Measurements from ENCODE around the gene RPL5. TPM values are rescaled to one million over a fixed set of nuclear protein-coding genes. Genes with fewer than 3 reads are reported as not detected.

The RPL5 gene
- total and polyA plus RNA-seq, 9 of the 15 experiments (the other 6 are each of a cell fraction or from before 2014, with no cell fraction given) = 1,467 to 4,252 (median 2,454) TPM

DNA sequence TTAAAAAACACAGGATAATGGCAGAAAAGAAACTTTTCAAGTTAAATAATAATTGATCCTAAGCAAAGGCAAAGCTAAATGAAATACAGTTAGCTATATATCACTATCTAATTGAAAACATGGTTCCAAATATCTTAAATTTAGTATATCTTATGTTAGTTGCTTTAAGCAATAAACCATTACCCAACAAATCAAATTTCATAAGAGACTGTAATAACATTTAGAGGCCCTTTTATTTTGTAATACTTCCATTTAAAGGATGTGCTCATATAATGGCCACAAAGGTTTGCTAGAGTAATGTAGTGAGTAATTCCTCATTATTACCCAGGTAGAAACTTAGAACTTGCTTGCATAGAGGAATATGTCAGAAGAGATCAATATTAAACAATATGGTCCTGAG lies 32.3 kb downstream of the RPL5 start (continued):
- TF ChIP-seq FUS (optimal IDR thresholded peaks at IDR 0.05; ENCODE audit: low read depth, low read length) = no peak
- no peak for TF ChIP-seq KLF6 (CRISPR knock-in tag; IDR thresholded peaks at IDR 0.05; ENCODE audit: borderline replicate concordance)
- TF ChIP-seq, protein P1, sequence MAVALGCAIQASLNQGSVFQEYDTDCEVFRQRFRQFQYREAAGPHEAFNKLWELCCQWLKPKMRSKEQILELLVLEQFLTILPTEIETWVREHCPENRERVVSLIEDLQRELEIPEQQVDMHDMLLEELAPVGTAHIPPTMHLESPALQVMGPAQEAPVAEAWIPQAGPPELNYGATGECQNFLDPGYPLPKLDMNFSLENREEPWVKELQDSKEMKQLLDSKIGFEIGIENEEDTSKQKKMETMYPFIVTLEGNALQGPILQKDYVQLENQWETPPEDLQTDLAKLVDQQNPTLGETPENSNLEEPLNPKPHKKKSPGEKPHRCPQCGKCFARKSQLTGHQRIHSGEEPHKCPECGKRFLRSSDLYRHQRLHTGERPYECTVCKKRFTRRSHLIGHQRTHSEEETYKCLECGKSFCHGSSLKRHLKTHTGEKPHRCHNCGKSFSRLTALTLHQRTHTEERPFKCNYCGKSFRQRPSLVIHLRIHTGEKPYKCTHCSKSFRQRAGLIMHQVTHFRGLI (CRISPR knock-in tag; IDR thresholded peaks at IDR 0.05) = no peak

DNA sequence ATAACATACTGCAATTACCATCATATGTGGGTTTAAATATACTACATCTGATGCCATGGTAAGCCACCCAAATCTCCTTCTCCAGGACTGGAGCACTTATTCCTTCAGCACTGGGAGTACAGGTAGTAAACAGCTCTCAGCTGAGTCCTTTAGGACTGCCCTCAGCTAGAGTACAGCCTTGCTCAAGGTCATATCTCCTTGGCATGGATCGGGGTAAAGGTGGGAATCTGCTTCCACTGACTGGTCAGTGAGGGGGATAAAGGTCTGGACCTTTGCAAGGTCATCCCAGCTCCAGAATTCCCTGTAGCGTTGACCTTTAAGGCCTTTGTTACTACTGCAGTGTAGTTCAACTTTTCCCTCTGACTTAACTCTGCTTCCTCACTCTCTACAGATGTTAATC lies 38.8 kb downstream of the RPL5 start:
- no peak for DNase-seq (ENCODE audit: extremely low read depth in 1 of 4, low spot score in 3 of 4)
- BruUV-seq (replicated peaks) = no TSS peak
- 15% methylated on average over 2 of the region's 2 CpGs for WGBS (ENCODE audit: insufficient coverage, low coverage, missing lambda C conversion rate)
- ChIA-PET POLR2A (interaction anchor here (0.7 kb wide), 1 partner anchor 123 kb away, joined by 4 read pairs; no protein-coding TSS in a partner anchor), CTCF (ENCODE audit: low intra/inter-chr PET ratio) (no interaction called here)
- in situ Hi-C loops (cut with MboI) = loop anchor here (25.0 kb wide), 1 partner anchor 992 kb away; no protein-coding TSS in a partner anchor
- intact Hi-C loops (cut with micrococcal nuclease) = no loop called here
- H3K79me2 ChIP-seq (ENCODE audit: control insufficient read depth, insufficient read depth, low read length) = no peaks in the 10 kb centered on the region
- no peak for FAIRE-seq
- no peak overlapping the region for H3K27ac ChIP-seq (ENCODE audit: extremely low read depth, low read depth, low read length)
- no peak overlapping the region for H3K4me2 ChIP-seq (ENCODE audit: insufficient read depth, low read length)
- no peak for ATAC-seq
- no peak overlapping the region for H3K9ac ChIP-seq (ENCODE audit: insufficient read depth in 1 of 2, low read depth in 2 of 2, low read length in 2 of 2)
- H3K4me3 ChIP-seq = no peak overlapping the region
- no peaks in the 10 kb centered on the region for H3K9me1 ChIP-seq (ENCODE audit: control insufficient read depth, insufficient read depth, low read length)
- no peaks in the 10 kb centered on the region for H3K27me3 ChIP-seq (ENCODE audit: control insufficient read depth in 2 of 2, insufficient read depth in 2 of 2, low read length in 2 of 2)
- H3K36me3 ChIP-seq (ENCODE audit: control insufficient read depth, insufficient read depth, low read length) = no peaks in the 10 kb centered on the region
- no peaks in the 10 kb centered on the region for H4K20me1 ChIP-seq (replicated peaks; ENCODE audit: control insufficient read depth, insufficient read depth, low read length)
- H3K9me3 ChIP-seq (replicated peaks; ENCODE audit: control insufficient read depth, insufficient read depth, low read depth, low read length) = no peaks in the 10 kb centered on the region
- no peak for TF ChIP-seq CCNT2 (IDR thresholded peaks at IDR 0.05; ENCODE audit: borderline replicate concordance, extremely low read depth, insufficient read length, low read depth, low read length)
- TF ChIP-seq, protein P2, sequence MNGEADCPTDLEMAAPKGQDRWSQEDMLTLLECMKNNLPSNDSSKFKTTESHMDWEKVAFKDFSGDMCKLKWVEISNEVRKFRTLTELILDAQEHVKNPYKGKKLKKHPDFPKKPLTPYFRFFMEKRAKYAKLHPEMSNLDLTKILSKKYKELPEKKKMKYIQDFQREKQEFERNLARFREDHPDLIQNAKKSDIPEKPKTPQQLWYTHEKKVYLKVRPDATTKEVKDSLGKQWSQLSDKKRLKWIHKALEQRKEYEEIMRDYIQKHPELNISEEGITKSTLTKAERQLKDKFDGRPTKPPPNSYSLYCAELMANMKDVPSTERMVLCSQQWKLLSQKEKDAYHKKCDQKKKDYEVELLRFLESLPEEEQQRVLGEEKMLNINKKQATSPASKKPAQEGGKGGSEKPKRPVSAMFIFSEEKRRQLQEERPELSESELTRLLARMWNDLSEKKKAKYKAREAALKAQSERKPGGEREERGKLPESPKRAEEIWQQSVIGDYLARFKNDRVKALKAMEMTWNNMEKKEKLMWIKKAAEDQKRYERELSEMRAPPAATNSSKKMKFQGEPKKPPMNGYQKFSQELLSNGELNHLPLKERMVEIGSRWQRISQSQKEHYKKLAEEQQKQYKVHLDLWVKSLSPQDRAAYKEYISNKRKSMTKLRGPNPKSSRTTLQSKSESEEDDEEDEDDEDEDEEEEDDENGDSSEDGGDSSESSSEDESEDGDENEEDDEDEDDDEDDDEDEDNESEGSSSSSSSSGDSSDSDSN (IDR thresholded peaks at IDR 0.05; ENCODE audit: borderline replicate concordance in 1 of 2, low read depth in 2 of 2, low read length in 2 of 2) = no peak
- TF ChIP-seq, protein P3, sequence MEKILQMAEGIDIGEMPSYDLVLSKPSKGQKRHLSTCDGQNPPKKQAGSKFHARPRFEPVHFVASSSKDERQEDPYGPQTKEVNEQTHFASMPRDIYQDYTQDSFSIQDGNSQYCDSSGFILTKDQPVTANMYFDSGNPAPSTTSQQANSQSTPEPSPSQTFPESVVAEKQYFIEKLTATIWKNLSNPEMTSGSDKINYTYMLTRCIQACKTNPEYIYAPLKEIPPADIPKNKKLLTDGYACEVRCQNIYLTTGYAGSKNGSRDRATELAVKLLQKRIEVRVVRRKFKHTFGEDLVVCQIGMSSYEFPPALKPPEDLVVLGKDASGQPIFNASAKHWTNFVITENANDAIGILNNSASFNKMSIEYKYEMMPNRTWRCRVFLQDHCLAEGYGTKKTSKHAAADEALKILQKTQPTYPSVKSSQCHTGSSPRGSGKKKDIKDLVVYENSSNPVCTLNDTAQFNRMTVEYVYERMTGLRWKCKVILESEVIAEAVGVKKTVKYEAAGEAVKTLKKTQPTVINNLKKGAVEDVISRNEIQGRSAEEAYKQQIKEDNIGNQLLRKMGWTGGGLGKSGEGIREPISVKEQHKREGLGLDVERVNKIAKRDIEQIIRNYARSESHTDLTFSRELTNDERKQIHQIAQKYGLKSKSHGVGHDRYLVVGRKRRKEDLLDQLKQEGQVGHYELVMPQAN (IDR thresholded peaks at IDR 0.05; ENCODE audit: borderline replicate concordance) = no peak
- TF ChIP-seq SRSF3 (IDR thresholded peaks at IDR 0.05; ENCODE audit: insufficient read depth, low read length) = no peak
- TF ChIP-seq SETDB1 (IDR thresholded peaks at IDR 0.05; ENCODE audit: low read length) = no peak
- TF ChIP-seq FOXM1 (IDR thresholded peaks at IDR 0.05; ENCODE audit: low read depth) = no peak
- no peak for TF ChIP-seq FOXM1 (CRISPR knock-in tag; IDR thresholded peaks at IDR 0.05; ENCODE audit: low read depth)
- TF ChIP-seq RFX5 (IDR thresholded peaks at IDR 0.05; ENCODE audit: low read depth, low read length) = no peak
- no peak for TF ChIP-seq NCOA4 (IDR thresholded peaks at IDR 0.05; ENCODE audit: partially characterized antibody)
- TF ChIP-seq HDAC3 (IDR thresholded peaks at IDR 0.05; ENCODE audit: borderline replicate concordance, partially characterized antibody) = no peak
- TF ChIP-seq JUND (IDR thresholded peaks at IDR 0.05; ENCODE audit: borderline replicate concordance, low read depth, low read length) = no peak
- TF ChIP-seq JUND (tag; IDR thresholded peaks at IDR 0.05; ENCODE audit: borderline replicate concordance, low read depth, low read length) = no peak
- no peaks in the 10 kb centered on the region for H3K4me1 ChIP-seq (replicated peaks in 1 of 2; ENCODE audit: control insufficient read depth in 2 of 2, insufficient read depth in 2 of 2, low read length in 2 of 2)
- H2AFZ ChIP-seq (ENCODE audit: low read depth, low read length) = no peak overlapping the region

Data from K562 (cell line).